Gastrocnemius medialis (tissue), 4 donors: ENCODE results near the gene LRCH1.

Source experiments
- CTCF ChIP-seq, 5 experiments: fragments of 450-650 bp in 3 of 5; fragments of 200-600 bp in 2 of 5; sonication (generic) in 2 of 5; IDR thresholded peaks in 4 of 5; conservative IDR thresholded peaks in 1 of 5; 1 replicate in 4 of 5; 2 replicates in 1 of 5; pipeline ENCODE4 v1.5.1; 2016 to 2019; ENCODE audit warnings: antibody characterized with exemption in 5 of 5, mild to moderate bottlenecking in 3 of 5, moderate library complexity in 3 of 5
- POLR2A ChIP-seq, 2 donors: fragments of 450-650 bp; IDR thresholded peaks; one replicate each; pipeline ENCODE4 v1.6.1; 2017; ENCODE audit warnings: antibody characterized with exemption in 2 of 2, mild to moderate bottlenecking in 2 of 2, moderate library complexity in 2 of 2

- TF ChIP-seq CTCF (IDR thresholded peaks at IDR 0.05 in 4 of 5, conservative IDR thresholded peaks at IDR 0.05 in 1 of 5) (no peak), POLR2A (IDR thresholded peaks at IDR 0.05) (no peak)
Observed at GRCh38 chr13:46582190-46582589, 29.2 kb downstream of the LRCH1 start.
